ENCODE measurements around the gene S100A16. TPM values are rescaled to one million over a fixed set of nuclear protein-coding genes. Genes with fewer than 3 reads are reported as not detected.

The S100A16 gene
- total and polyA plus RNA-seq, 9 of the 15 experiments (the other 6 are each of a cell fraction or from before 2014, with no cell fraction given), result 1.6 to 6.9 (median 4.3) TPM

GRCh38 chr1:153626904-153627714 is 14.2 kb upstream of the S100A16 start, which contains the start of gene S100A13 (continued):
- TF ChIP-seq TSHZ1 (CRISPR knock-in tag; IDR thresholded peaks at IDR 0.05) (no peak), ATF3 (IDR thresholded peaks at IDR 0.05) (no peak; the same call in 1 of the 2 replicates), ATF3 (CRISPR knock-in tag; conservative IDR thresholded peaks at IDR 0.05) (peak; percentile 56; the same call in 1 of the 2 replicates), NCOA1 (IDR thresholded peaks at IDR 0.05; ENCODE audit: low read depth) (no peak), FOXP1 (CRISPR knock-in tag; IDR thresholded peaks at IDR 0.05) (peak; percentile 75; the same call in 1 of the 2 replicates), ZNF263 (CRISPR knock-in tag; IDR thresholded peaks at IDR 0.05; ENCODE audit: borderline replicate concordance) (0 out of 2 replicates have a peak, but pooled peaks have one; percentile 20), PYGO2 (tag; IDR thresholded peaks at IDR 0.05) (no peak), CHD1 (IDR thresholded peaks at IDR 0.05; ENCODE audit: low read length) (peak; percentile 29), NFE2 (IDR thresholded peaks at IDR 0.05; ENCODE audit: low read depth) (no peak), ARID4B (CRISPR knock-in tag; IDR thresholded peaks at IDR 0.05) (no peak), ZNF592 (IDR thresholded peaks at IDR 0.05) (no peak; the same call in 1 of the 2 replicates), EGR1 (conservative IDR thresholded peaks at IDR 0.05) (peak; percentile 97), TBP (optimal IDR thresholded peaks at IDR 0.05; ENCODE audit: low read depth, low read length) (peak; percentile 94)

All from K562 (cell line).